Measurements from ENCODE around the gene SMG9. TPM values are rescaled to one million over a fixed set of nuclear protein-coding genes. Genes with fewer than 3 reads are reported as not detected.

Gene SMG9
- total RNA-seq, 1 experiment from 2014 or later, result 49.9 TPM

GRCh38 chr19:43762814-43763213 is 8.1 kb upstream of the SMG9 start:
- Histone ChIP-seq H3K27ac (ENCODE audit: low read length) (no peak overlapping the region), H3K9me3 (ENCODE audit: control insufficient read depth, insufficient read depth, low read depth, low read length) (no peaks in the 10 kb centered on the region), H3K4me1 (ENCODE audit: control insufficient read depth, insufficient read depth, low read length) (peaks cover 23% of the 10 kb centered on the region), H3K4me3 (ENCODE audit: low read depth in 2 of 2, low read length in 2 of 2) (no peak overlapping the region), H3K36me3 (ENCODE audit: control insufficient read depth, insufficient read depth, low read length) (no peaks in the 10 kb centered on the region), H3K27me3 (ENCODE audit: control insufficient read depth, insufficient read depth, low read length) (no peaks in the 10 kb centered on the region)
- DNase-seq (ENCODE audit: low read depth, low spot score) (no peak), ATAC-seq (no peak)
- intact Hi-C loops (cut with micrococcal nuclease; ENCODE audit: unreplicated experiment), result no loop called here
- BruUV-seq (replicated peaks), result no TSS peak
- ChIA-PET POLR2A (no interaction called here), CTCF (interaction anchor here (0.8 kb wide), 1 partner anchor 27 kb away, joined by 3 read pairs; no protein-coding TSS in a partner anchor)
- no peak for TF ChIP-seq TCF7L2 (IDR thresholded peaks at IDR 0.05; ENCODE audit: low read depth, low read length)
- TF ChIP-seq SIN3A (IDR thresholded peaks at IDR 0.05; ENCODE audit: borderline replicate concordance, insufficient read depth, low read depth, low read length), result no peak
- TF ChIP-seq POLR2AphosphoS5 (IDR thresholded peaks at IDR 0.05; ENCODE audit: low read depth, low read length), result no peak
- no peak for TF ChIP-seq REST (IDR thresholded peaks at IDR 0.05; ENCODE audit: insufficient read depth in 1 of 2, low read depth in 2 of 2, low read length in 1 of 2)
- TF ChIP-seq CTCF (IDR thresholded peaks at IDR 0.05), result no peak
- in situ Hi-C loops (cut with HindIII; ENCODE audit: low pct_unique_long_range_greater_than_20kb, low sequenced_read_pairs), result no loop called here

- Histone ChIP-seq H3K36me3 (ENCODE audit: control insufficient read depth, insufficient read depth, low read length) (no peaks in the 10 kb centered on the region), H3K4me1 (ENCODE audit: control insufficient read depth, insufficient read depth, low read length) (peaks cover 32% of the 10 kb centered on the region), H3K27ac (ENCODE audit: low read length) (no peak overlapping the region), H3K4me3 (ENCODE audit: low read depth in 2 of 2, low read length in 2 of 2) (no peak overlapping the region), H3K9me3 (ENCODE audit: control insufficient read depth, insufficient read depth, low read depth, low read length) (no peaks in the 10 kb centered on the region), H3K27me3 (ENCODE audit: control insufficient read depth, insufficient read depth, low read length) (no peaks in the 10 kb centered on the region)
- ChIA-PET CTCF (no interaction called here), POLR2A (interaction anchor here (0.6 kb wide), 1 partner anchor 141 kb away, joined by 5 read pairs; no protein-coding TSS in a partner anchor)
- ATAC-seq, result no peak
- no TSS peak for BruUV-seq (replicated peaks)
- intact Hi-C loops (cut with micrococcal nuclease; ENCODE audit: unreplicated experiment), result no loop called here
- TF ChIP-seq TCF7L2 (IDR thresholded peaks at IDR 0.05; ENCODE audit: low read depth, low read length), result no peak
- no peak for TF ChIP-seq POLR2AphosphoS5 (IDR thresholded peaks at IDR 0.05; ENCODE audit: low read depth, low read length)
- no peak for TF ChIP-seq CTCF (IDR thresholded peaks at IDR 0.05)
- no peak for TF ChIP-seq SIN3A (IDR thresholded peaks at IDR 0.05; ENCODE audit: borderline replicate concordance, insufficient read depth, low read depth, low read length)
- DNase-seq (ENCODE audit: low read depth, low spot score), result no peak
- in situ Hi-C loops (cut with HindIII; ENCODE audit: low pct_unique_long_range_greater_than_20kb, low sequenced_read_pairs), result no loop called here
Measured at GRCh38 chr19:43760941-43761340, 6.2 kb upstream of the SMG9 start.
